Activated naive CD4-positive, alpha-beta T cell treated with anti-CD3 and anti-CD28 coated beads, Interleukin-2, amount 50 U/mL, for 72 hours (primary cell): ENCODE measurements around the gene PPA2. TPM values are rescaled to one million over a fixed set of nuclear protein-coding genes. Genes with fewer than 3 reads are reported as not detected.
"Not testable (repeated sequence)": the region's sequence is repeated elsewhere in the genome, so short reads cannot be mapped to it uniquely, and the experiment has no call there.

ENCODE experiments used
- ATAC-seq, 2 donors: fragments of 150-1000 bp; cut with Tn5 transposase; 2 replicates each; pipeline ENCODE4 v1.10.0; 2021; ENCODE audit warnings: mild to moderate bottlenecking in 2 of 2, moderate library complexity in 2 of 2
- DNase-seq, 2 donors: peaks; one replicate each; pipeline ENCODE4 v3.0.0; 2021 to 2022; ENCODE audit warnings: low spot score in 2 of 2
- H3K27ac Mint-ChIP-seq, 2 donors: one replicate each; pipeline ENCODE4 v1.8.0; 2022; ENCODE audit warnings: mild to moderate bottlenecking in 2 of 2, mixed read lengths in 2 of 2
- H3K36me3 Mint-ChIP-seq, 2 donors: one replicate each; pipeline ENCODE4 v1.8.0; 2022; ENCODE audit warnings: mixed read lengths in 2 of 2
- H3K9me3 Mint-ChIP-seq, 2 donors: one replicate each; pipeline ENCODE4 v1.8.0; 2022; ENCODE audit warnings: mixed read lengths in 2 of 2
- total RNA-seq, 2 donors: library from RNA; stranded (reverse); gene quantifications; one replicate each; pipeline ENCODE4 v1.2.3, GENCODE V29; 2022

The PPA2 gene
- total RNA-seq, 2 donors from 2014 or later = 45.2 to 81.1 TPM

DNA sequence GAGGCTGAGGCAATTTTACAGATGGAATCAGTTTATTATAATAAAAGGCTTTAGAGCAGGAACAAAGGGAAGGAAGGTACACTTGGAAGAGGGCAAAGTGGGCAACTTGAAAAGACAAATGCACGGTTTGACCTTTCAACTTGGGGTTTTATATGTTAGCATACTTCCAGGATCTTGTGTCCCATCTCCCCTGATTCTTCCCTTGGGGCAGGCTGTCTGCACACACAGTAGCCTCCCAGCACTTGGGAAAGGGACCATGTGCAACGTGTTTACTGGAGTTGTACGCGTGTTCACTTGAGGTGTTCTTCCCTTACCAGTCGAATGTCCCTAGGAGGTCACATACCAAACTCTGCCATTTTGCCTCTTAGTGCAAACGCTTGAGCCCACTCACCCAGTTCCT lies 7.3 kb downstream of the PPA2 start:
- no peak for ATAC-seq
- Mint-ChIP-seq H3K27ac (no peak overlapping the region), H3K9me3 (peaks cover 0 to 17% of the 10 kb centered on the region in 2 donors), H3K36me3 (peaks cover 33 to 72% of the 10 kb centered on the region in 2 donors)
- no peak for DNase-seq

DNA sequence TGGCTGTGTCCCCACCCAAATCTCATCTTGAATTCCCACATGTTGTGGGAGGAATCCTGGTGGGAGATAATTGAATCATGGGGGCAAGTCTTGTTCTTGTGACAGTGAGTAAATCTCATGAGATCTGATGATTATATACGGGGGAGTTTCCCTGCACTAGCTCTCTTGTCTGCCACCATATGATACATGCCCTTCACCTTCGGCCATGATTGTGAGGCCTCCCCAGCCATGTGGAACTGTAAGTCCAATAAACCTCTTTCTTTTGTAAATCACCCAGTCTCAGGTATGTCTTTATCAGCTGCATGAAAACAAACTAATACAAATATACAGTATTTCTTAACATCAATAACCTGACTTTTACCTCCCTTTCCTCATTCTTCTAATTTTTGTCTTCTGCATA lies 9.3 kb downstream of the PPA2 start:
- Mint-ChIP-seq H3K36me3 (peaks cover 32 to 69% of the 10 kb centered on the region in 2 donors), H3K9me3 (peaks cover 0 to 17% of the 10 kb centered on the region in 2 donors)
- not testable (repeated sequence) for H3K27ac Mint-ChIP-seq, DNase-seq, ATAC-seq

DNA sequence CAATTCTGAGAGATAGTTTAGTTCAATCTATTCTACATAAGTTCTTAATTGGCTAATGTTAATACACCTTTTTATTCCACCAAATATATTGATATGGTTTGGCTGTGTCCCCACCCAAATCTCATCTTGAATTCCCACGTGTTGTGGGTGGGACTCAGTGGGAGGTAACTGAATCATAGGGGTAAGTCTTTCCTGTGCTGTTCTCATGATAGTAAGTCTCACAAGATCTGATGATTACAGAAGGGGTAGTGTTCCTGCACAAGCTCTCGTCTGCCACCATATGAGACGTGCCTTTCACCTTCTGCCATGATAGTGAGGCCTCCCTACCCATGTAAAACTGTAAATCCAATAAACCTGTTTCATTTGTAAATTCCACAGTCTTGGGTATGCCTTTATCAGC lies 11.3 kb downstream of the PPA2 start:
- no peak overlapping the region for H3K27ac Mint-ChIP-seq
- ATAC-seq = no peak
- no peak for DNase-seq
- H3K36me3 Mint-ChIP-seq = peaks cover 37 to 65% of the 10 kb centered on the region in 2 donors
- H3K9me3 Mint-ChIP-seq = peaks cover 0 to 17% of the 10 kb centered on the region in 2 donors

DNA sequence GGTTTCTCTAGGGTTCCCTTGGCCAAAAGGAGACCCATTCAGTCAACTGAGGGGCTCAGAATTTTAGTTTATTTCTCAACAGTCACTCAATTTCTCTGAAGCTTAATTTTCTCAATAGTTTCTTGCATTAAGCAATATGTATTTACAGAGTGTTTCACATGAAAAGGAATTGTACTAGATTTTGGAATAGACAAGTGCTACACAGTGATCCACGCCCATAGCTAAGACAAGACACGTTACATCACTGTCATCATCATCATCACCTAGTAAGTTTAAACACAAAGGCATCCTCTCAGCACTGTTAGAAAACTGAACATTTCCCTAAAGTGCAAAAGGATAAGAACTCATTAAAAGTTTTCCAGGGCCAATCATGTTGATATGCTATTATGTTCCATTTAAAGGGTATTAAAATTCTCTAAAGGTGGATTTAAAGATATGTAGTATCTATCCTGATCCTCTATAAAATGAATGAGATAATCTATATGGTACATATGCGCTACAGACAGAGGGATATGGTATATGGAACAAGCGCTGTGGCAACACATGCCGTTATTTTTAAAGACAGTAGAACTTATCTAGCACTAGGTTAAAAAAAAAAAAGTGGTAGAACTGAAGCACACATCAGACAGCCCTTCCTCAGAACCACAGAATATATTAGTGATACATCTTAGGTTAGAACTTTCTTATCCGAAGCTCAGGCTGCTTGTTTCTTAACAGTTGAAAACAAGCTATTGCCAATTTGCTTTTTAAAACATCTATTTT lies 12.1 kb downstream of the PPA2 start:
- Mint-ChIP-seq H3K36me3 (peaks cover 30 to 57% of the 10 kb centered on the region in 2 donors), H3K9me3 (peaks cover 0 to 17% of the 10 kb centered on the region in 2 donors), H3K27ac (no peak overlapping the region)
- DNase-seq (no peak), ATAC-seq (no peak)

DNA sequence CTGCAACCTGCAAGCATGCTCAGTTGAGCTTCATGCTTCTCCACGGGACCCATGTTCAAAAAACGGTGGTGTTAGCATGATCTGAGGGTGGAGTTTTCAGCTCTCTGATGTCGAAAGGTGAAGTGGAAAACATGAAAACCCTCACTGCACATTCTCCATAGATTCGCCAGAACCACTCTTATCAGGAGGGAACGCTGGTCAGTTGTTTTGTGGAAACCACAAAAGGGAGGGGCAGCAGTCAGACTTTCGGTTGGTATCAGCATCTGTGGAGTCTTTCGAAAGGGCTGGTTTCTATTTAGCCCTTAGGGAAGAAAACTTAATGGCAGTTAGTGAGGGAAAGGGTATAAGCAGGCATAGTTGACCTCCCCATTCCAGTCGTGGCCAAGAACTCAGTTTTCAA lies 12.6 kb downstream of the PPA2 start:
- Mint-ChIP-seq H3K36me3 (peaks cover 24 to 53% of the 10 kb centered on the region in 2 donors), H3K9me3 (peaks cover 0 to 16% of the 10 kb centered on the region in 2 donors)
- DNase-seq = no peak

DNA sequence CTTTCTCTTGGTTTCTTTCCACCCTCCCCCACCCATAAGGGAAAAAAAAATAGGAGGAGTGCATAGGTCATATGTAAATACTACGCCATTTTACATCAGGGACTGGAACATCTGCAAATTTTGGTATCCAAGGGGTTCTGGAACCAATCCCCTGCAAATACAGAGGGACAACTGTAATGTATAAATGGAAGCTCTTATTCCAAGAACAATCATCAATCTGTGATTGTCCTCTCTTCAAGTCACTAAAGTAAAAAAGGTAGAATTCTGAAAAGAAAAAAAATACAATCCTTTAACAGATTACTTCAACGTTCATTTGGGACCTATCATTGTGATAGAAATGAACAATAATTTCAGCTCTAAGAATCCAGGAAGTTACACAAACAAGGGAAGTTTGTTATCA lies 13.6 kb downstream of the PPA2 start:
- Mint-ChIP-seq H3K36me3 (peaks cover 20 to 43% of the 10 kb centered on the region in 2 donors), H3K9me3 (peaks cover 0 to 7% of the 10 kb centered on the region in 2 donors), H3K27ac (no peak overlapping the region)
- ATAC-seq (no peak), DNase-seq (no peak)

More for the DNA sequence above, 12.6 kb downstream of the PPA2 start:
- no peak for ATAC-seq
- no peak overlapping the region for H3K27ac Mint-ChIP-seq

DNA sequence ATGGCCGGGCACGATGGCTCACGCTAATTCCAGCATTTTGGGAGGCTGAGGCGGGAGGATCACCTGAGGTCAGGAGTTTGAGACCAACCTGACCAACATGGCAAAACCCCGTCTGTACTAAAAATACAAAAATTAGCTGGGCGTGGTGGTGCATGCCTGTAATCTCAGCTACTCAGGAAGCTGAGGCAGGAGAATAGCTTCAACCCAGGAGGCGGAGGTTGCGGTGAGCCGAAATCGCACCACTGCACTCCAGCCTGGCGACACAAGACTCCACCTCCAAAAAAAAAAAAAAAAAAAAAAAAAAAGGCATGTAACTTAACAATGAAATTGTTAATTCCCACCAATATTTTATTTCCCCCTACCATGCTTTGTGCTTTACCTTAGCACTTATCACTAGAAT lies 15.3 kb downstream of the PPA2 start:
- DNase-seq, ATAC-seq, H3K9me3 Mint-ChIP-seq, H3K27ac Mint-ChIP-seq: not testable (repeated sequence)
- peaks cover 26% of the 10 kb centered on the region in 2 donors for H3K36me3 Mint-ChIP-seq

DNA sequence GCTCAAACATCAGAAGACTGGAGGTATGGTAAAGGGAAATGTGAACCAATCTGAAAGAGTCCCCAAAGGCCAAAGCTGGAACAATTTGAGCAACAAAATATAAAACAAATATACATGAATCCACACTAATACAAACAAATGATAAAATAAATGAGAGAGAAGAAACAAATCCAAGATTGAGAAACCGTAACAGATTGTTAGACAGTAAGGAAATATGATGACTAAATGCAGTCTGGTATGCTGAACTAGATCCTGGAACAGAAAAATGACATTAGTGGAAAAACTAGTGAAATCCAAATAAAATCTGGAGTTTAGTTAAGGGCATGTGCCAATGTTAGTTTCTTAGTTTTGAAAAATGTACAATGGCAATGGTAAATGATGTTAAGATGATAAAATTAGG lies 15.9 kb downstream of the PPA2 start:
- H3K36me3 Mint-ChIP-seq = peaks cover 21 to 23% of the 10 kb centered on the region in 2 donors
- no peak for DNase-seq
- H3K27ac Mint-ChIP-seq = no peak overlapping the region
- no peak for ATAC-seq
- H3K9me3 Mint-ChIP-seq = peaks cover 0 to 3% of the 10 kb centered on the region in 2 donors

DNA sequence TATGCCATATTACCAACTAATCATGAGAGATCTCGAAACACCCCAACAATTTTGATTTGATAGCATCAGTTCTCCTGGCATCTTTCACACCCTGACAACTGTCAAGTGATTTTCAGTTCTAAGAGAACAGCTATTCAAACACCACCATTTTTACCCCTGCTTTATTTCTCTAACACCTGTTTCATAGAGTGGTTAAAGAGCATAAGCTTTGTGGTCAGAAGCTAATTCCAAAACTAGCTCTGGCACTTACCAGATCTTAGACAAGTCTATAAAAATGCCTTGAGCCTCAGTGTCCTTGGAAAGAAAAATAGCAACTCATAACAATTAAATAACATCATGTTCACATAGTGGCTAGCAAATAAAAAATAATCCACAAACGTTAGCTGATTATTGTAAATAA lies 17.9 kb downstream of the PPA2 start:
- no peak for DNase-seq
- ATAC-seq = no peak
- peaks cover 21 to 24% of the 10 kb centered on the region in 2 donors for H3K36me3 Mint-ChIP-seq
- no peaks in the 10 kb centered on the region for H3K9me3 Mint-ChIP-seq
- no peak overlapping the region for H3K27ac Mint-ChIP-seq

DNA sequence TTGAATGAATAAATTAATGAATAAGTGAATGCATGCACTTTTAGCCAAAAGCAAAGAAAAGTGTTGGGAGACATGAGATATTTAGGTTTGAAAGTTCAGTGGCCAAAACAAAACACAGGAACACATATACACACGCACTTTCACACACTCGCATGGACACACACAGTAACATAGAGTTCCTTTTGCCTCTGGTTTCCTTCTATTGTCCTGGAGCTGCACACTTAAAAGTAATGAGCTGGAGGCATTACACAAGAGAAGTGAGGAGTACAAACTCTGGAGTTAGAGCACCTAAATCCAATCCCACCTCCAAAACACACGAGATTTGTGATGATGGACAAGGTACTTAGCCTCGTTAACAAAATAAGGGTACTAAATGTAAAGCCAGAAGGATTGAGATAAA lies 18.7 kb downstream of the PPA2 start:
- H3K9me3 Mint-ChIP-seq = no peaks in the 10 kb centered on the region
- H3K36me3 Mint-ChIP-seq = peaks cover 24 to 26% of the 10 kb centered on the region in 2 donors
- ATAC-seq = no peak
- H3K27ac Mint-ChIP-seq = peak overlapping the region in 1 of 2 donors; percentile 63
- no peak for DNase-seq

DNA sequence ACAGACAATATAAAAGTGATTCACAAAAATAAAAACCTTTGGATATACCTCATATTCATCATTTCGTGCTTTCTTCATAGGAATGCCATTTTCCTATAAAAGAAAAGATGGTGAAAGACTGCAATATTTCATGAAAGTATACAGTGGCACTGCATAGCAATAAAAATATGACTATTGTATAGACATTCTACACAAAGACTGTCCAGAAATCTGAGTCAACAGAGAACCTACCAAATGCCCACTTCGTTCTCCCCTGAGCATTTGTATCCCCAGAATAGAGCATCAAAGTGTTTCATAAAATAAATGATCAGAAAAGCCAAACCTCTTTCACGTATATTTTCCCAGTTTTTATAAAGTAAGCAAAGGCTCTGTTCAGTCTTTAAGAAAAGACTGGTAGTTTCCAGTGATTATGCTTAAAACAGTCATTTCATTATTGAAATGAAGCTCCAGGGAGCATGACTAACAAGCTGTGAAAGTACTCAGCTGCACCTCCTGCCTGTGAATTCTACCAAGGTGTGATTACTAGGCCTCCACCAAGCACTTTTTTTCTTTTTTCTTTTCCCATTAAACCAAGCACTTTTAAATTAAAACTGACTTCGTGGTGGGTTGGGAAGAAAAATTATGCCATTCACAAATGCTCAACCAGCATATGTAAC lies 20.2 kb downstream of the PPA2 start:
- peak overlapping the region in 1 of 2 donors; percentile 53 for H3K27ac Mint-ChIP-seq
- ATAC-seq (peak; percentile 99), DNase-seq (peak in 1 of 2 donors; percentile 10)
- no peaks in the 10 kb centered on the region for H3K9me3 Mint-ChIP-seq
- peaks cover 24 to 33% of the 10 kb centered on the region in 2 donors for H3K36me3 Mint-ChIP-seq

DNA sequence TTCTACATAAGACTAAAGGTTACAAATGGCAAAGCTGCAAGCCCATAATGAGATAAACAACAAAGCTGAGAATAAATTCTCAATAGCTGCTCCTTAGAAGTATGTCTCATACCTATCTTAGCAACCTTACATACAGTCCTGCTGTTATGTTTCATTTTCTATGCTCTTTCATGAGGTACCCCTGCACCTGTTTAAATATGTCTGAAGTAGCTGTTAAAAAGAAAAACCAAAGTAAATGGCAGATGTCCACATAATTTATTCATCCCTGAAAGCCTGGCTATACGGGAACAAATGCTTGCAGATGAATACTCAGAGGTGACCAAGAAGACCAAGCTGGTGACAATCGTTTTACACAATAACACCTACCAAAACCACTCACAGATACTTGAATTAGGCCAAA lies 22.5 kb downstream of the PPA2 start:
- peaks cover 18 to 37% of the 10 kb centered on the region in 2 donors for H3K36me3 Mint-ChIP-seq
- ATAC-seq = no peak

DNA sequence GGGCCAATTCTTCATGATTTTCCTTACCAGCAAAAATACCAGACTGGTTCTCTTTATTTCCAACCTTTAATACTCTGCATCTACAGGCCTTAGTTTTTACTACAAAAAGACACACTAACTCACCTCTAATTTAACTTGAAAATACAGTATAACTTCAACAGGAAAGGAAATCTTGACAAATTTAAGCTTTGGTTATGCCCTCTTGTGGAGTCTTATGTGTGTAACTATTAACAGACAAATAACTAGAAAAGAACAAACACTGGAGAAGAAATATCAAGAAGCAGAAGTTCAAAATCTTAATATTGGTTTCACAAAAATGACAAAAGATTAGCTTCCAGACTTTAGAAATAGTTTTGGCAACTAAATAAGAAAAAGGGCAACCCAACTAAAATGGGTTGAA lies 33.0 kb downstream of the PPA2 start:
- Mint-ChIP-seq H3K36me3 (peaks cover 25 to 32% of the 10 kb centered on the region in 2 donors), H3K27ac (no peak overlapping the region), H3K9me3 (peaks cover 14 to 15% of the 10 kb centered on the region in 2 donors)
- DNase-seq (no peak), ATAC-seq (no peak)

More for the DNA sequence above, 22.5 kb downstream of the PPA2 start:
- no peak for DNase-seq
- no peaks in the 10 kb centered on the region for H3K9me3 Mint-ChIP-seq
- no peak overlapping the region for H3K27ac Mint-ChIP-seq

DNA sequence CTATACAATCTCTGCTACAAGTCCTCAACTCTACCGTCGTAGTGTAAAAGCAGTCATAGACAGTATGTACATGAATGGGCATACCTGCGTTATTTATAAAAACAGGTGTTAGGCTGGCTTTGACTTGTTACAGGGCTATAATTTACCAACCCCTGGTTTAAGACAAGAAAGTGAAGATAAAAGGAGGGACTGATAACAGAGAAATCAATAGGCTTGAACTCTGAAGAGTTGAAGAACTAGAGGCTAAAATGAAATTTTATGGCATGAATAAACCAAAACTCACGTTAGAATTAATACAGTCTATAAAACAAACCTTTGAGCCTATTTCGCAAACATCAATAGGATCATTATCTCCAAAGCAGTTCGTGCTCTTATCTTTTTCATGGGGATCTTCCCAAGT lies 36.2 kb downstream of the PPA2 start:
- no peak for DNase-seq

DNA sequence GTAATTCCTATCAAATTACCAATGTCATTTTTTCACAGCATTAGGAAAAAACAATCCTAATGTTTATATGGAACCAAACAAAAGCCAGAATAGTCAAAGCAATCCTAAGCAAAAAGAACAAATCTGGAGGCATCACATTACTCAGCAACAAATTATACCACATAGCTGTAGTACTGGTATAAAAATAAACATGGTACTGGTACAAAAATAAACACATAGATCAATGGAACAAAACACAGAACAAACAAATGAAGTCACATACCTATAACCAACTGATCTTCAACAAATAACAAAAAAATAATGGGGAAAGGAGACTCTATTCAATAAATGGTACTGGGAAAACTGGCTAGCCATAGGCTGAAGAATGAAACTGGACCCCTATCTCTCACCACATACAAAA lies 37.4 kb downstream of the PPA2 start:
- ATAC-seq = no peak
- H3K9me3 Mint-ChIP-seq = peaks cover 22 to 26% of the 10 kb centered on the region in 2 donors

More for the DNA sequence above, 36.2 kb downstream of the PPA2 start:
- Mint-ChIP-seq H3K9me3 (peaks cover 22 to 26% of the 10 kb centered on the region in 2 donors), H3K36me3 (peaks cover 46 to 59% of the 10 kb centered on the region in 2 donors), H3K27ac (no peak overlapping the region)
- no peak for ATAC-seq

DNA sequence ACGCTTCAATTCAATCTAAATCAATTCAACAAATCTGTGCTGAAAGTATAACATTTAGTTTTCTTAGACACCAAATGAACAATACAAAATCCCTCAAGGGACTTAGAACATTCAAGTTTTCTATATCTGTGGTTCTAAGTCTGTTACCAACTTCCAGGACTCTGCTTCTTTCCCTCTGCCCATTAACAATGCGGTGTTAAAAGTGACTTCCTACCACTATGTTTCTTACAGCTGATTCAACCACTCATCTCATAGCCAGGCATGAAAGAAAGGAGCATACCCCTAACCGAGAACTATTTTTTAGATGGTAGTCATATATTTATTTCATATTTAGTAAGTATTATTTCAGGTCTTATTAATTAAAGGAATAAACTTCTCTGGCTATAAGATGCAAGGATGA lies 38.9 kb downstream of the PPA2 start:
- Mint-ChIP-seq H3K9me3 (peaks cover 22 to 26% of the 10 kb centered on the region in 2 donors), H3K36me3 (peaks cover 45 to 46% of the 10 kb centered on the region in 2 donors), H3K27ac (no peak overlapping the region)
- ATAC-seq (peak in 1 of 2 donors; percentile 56), DNase-seq (no peak)

More for the DNA sequence above, 37.4 kb downstream of the PPA2 start:
- Mint-ChIP-seq H3K36me3 (peaks cover 46 to 51% of the 10 kb centered on the region in 2 donors), H3K27ac (no peak overlapping the region)
- DNase-seq = no peak

DNA sequence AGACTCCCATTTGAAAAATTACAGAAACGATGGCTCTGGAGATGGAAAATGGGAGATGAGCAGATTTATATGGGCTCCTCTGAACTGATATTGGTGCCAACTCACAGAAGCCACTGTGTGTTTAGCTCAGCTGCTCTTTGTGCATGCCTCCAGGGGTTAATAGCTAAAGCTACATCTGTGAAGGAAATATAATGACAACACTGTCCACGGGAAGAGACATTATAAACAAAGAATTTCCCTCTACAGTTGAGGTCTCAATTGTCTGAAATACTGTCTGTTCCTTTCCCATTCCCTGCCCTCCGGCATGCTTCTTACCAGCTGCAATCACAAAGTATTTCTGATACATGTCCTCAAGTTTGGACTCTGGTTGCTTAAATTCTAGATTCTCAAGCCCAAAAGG lies 40.4 kb downstream of the PPA2 start:
- peaks cover 51 to 52% of the 10 kb centered on the region in 2 donors for H3K36me3 Mint-ChIP-seq
- DNase-seq (no peak), ATAC-seq (no peak)
- H3K27ac Mint-ChIP-seq = no peak overlapping the region
- H3K9me3 Mint-ChIP-seq = peaks cover 22 to 26% of the 10 kb centered on the region in 2 donors
